IMR-90 (cell line): ENCODE results near the gene ARHGEF4.

Experiments
- BHLHE40 ChIP-seq: fragments of 150-350 bp; IDR thresholded peaks from 2 replicates; pipeline ENCODE4 v1.6.1; 2016; ENCODE audit warnings: mild to moderate bottlenecking, low read depth, low read length
- CTCF ChIP-seq: conservative IDR thresholded peaks from 2 replicates; pipeline ENCODE4 v1.5.1; 2012; ENCODE audit warnings: mild to moderate bottlenecking, low read depth, low read length, improper control_type of control experiment
- ELK1 ChIP-seq: fragments of 150-350 bp; IDR thresholded peaks from 2 replicates; pipeline ENCODE4 v1.6.1; 2016; ENCODE audit warnings: low read depth, mild to moderate bottlenecking, low read length, moderate library complexity, borderline replicate concordance
- MAFK ChIP-seq: IDR thresholded peaks from 2 replicates; pipeline ENCODE4 v1.6.1; 2012; ENCODE audit warnings: low read depth, low read length, improper control_type of control experiment
- POLR2A ChIP-seq: IDR thresholded peaks from 2 replicates; pipeline ENCODE4 v1.6.1; 2012; ENCODE audit warnings: mild to moderate bottlenecking, low read depth, low read length
- RCOR1 ChIP-seq: IDR thresholded peaks from 2 replicates; pipeline ENCODE4 v1.6.1; 2012; ENCODE audit warnings: mild to moderate bottlenecking, low read length, improper control_type of control experiment; ENCODE audit not compliant: insufficient replicate concordance
- RFX5 ChIP-seq: IDR thresholded peaks from 2 replicates; pipeline ENCODE4 v1.8.0; 2012; ENCODE audit warnings: low read depth, mild to moderate bottlenecking, low read length, moderate library complexity
- SMC3 ChIP-seq: fragments of 150-350 bp; IDR thresholded peaks from 2 replicates; pipeline ENCODE4 v1.6.1; 2016; ENCODE audit warnings: low read depth, mild to moderate bottlenecking, antibody characterized with exemption, low read length, moderate library complexity
- USF2 ChIP-seq: fragments of 150-350 bp; IDR thresholded peaks from 2 replicates; pipeline ENCODE4 v1.6.1; 2017; ENCODE audit warnings: mild to moderate bottlenecking, antibody characterized with exemption, low read length, low read depth

GRCh38 chr2:130918393-130918792 is 81.7 kb downstream of the ARHGEF4 start:
- no peak for TF ChIP-seq POLR2A
- no peak for TF ChIP-seq CTCF
- TF ChIP-seq BHLHE40 = no peak
- no peak for TF ChIP-seq USF2
- TF ChIP-seq RCOR1 = no peak
- TF ChIP-seq RFX5 = no peak
- TF ChIP-seq ELK1 = no peak
- no peak for TF ChIP-seq SMC3
- TF ChIP-seq MAFK = no peak
